Measurements from ENCODE around the gene TKTL2.

DNA sequence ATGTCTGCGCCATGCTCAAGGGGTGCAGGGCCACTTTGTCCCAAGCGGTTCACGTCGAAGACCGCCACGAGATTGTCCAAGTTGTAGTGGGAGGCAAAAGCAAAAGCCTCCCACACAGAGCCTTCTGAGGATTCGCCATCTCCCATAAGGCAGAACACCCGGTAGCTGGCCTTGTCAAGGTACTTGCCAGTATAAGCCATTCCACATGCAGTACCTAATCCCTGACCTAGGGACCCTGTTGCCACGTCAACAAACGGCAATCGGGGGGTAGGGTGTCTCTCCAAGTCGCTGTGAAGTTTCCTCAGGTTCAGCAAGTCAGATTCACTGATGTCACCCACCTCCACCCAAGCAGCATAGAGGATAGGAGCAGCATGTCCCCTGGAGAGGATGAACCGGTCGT lies 424 bp downstream of the TKTL2 start:
- TF ChIP-seq, protein P1, sequence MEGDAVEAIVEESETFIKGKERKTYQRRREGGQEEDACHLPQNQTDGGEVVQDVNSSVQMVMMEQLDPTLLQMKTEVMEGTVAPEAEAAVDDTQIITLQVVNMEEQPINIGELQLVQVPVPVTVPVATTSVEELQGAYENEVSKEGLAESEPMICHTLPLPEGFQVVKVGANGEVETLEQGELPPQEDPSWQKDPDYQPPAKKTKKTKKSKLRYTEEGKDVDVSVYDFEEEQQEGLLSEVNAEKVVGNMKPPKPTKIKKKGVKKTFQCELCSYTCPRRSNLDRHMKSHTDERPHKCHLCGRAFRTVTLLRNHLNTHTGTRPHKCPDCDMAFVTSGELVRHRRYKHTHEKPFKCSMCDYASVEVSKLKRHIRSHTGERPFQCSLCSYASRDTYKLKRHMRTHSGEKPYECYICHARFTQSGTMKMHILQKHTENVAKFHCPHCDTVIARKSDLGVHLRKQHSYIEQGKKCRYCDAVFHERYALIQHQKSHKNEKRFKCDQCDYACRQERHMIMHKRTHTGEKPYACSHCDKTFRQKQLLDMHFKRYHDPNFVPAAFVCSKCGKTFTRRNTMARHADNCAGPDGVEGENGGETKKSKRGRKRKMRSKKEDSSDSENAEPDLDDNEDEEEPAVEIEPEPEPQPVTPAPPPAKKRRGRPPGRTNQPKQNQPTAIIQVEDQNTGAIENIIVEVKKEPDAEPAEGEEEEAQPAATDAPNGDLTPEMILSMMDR (conservative IDR thresholded peaks at IDR 0.05 in 1 of 2, IDR thresholded peaks at IDR 0.05 in 1 of 2; ENCODE audit: extremely low read depth in 1 of 2, insufficient read depth in 1 of 2, low read depth in 1 of 2, low read length in 2 of 2) = no peak
- TF ChIP-seq EZH2 (IDR thresholded peaks at IDR 0.05; ENCODE audit: borderline replicate concordance, low read length) = no peak
